ENCODE results near the gene HMG20A.

HMG20A gene

DNA sequence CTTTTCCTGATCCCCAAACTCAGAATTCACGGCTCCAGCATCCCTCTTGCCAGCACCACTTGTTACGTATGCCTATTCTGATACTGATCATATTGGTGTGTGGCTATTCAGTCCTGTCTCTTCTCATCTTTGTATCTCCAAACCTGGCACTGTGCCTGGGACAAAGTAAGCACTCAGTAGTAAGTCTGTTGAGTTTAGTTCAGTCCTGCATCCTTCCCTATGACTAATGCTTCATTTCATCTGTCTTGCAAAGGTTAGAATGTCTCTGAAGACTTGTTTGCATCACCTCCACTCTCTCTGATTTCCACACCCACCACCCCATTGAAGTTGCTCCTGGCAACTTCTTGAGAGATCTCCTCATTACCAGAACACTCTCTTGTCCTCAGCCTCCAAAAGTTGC is 80.3 kb downstream of the HMG20A start:
- no peak for TF ChIP-seq CTCF (IDR thresholded peaks at IDR 0.05)

GRCh38 chr15:77502379-77503095 is 81.8 kb downstream of the HMG20A start:
- TF ChIP-seq CTCF (IDR thresholded peaks at IDR 0.05): no peak

DNA sequence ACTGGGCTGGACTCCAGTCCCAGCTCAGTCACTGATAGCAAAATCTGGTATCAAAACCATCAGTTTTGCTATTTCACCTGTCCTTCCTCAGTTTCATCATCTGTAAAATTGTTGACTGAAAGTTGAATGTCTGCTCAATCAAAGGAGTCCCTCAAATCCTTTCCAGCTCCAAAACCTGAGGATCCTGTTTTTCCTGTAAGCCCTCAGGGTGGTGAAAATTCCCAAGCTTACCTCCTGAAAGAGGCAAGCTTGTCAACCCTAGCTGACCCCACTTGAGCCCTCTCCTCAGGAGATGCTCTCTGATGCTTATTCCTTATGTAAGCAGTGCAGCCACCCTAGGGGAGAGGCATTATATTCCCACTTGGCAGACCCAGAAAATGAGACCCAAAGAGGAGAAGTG is 82.6 kb downstream of the HMG20A start:
- TF ChIP-seq CTCF (IDR thresholded peaks at IDR 0.05): no peak

DNA sequence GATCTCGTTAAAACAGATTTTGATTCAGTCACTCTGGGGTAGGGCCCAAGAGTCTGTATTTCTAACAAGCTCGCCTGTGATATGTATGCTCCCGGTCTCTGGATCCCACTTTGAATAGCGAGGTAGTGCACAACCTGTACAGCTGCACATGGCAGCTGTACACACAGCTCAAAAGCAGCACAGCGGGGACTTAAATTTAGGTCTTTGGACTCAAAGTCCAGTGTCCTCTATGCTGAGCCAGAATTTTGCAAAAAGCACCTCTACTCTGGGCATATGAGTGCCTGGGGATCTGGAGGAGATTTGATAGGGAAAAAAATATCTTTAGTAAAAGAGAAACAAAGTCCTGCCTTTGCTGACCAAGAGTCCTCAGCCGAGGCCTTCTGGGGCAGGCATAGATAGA is 83.1 kb downstream of the HMG20A start:
- no peak for TF ChIP-seq CTCF (IDR thresholded peaks at IDR 0.05)

- TF ChIP-seq CTCF (IDR thresholded peaks at IDR 0.05): no peak
Observed at GRCh38 chr15:77504306-77504705, 83.6 kb downstream of the HMG20A start.

DNA sequence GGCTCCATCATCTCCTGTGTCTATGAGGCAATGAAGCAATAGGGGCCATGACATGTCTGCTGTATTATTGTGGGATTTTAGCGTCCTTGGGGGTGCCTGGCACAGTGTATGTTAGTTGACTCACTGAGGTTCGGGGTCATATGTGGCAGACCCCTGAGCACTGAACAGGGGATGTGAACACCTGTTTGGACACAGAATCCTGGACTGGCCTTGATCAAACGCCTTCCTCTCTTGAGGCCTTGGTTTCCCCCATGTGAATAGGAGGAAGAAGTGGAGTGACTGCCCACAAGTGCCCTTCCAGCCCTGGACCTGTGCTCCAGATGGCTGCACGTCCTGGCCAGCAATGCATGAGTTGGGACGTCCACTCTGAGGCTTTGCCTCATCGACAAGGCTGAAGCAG is 84.2 kb downstream of the HMG20A start:
- TF ChIP-seq CTCF (IDR thresholded peaks at IDR 0.05): no peak

DNA sequence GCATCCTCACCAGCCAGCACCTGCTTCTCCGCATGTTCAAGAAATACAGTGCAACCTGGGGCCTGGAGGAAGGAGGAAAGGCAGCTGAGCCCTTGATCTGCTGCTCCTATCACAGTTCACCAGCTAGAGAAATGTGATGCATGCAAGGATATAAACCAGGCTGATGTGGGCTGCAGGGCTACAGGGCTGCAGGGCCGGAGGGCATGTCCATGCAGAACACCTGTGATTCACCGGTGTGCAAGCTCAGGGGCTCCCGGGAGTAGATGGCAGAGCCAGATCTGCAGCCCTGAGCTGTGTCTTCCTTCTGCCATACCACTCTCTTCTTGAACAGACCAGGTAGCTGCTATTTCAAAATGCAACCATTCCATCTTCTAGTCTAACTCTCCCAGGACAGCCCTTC is 84.9 kb downstream of the HMG20A start:
- no peak for TF ChIP-seq CTCF (IDR thresholded peaks at IDR 0.05)
